Central memory CD4-positive, alpha-beta T cell (primary cell): ENCODE results near the gene COPS8.

Experiments
- DNase-seq: peaks from one replicate; pipeline ENCODE4 v3.0.0; 2022

The COPS8 gene

DNA sequence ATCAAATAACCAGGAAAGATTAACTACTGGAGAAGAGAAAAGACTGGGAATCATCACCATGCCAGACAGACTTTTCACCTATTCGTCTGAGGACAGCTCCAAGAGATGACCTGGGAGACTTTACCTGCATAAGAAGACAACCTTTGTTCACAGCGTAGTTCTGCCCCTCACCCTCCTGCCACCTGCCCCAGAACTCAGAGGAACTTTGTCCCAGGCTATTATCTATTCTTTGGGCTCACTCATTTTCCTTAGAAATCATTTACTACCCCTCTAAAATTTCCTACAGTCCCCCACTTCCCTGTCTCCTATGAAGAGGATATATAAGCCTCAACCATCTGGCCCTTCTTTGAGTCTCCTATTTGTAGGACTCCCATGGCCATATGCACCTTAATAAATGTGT, 19.3 kb upstream of the COPS8 start:
- no peak for DNase-seq

DNA sequence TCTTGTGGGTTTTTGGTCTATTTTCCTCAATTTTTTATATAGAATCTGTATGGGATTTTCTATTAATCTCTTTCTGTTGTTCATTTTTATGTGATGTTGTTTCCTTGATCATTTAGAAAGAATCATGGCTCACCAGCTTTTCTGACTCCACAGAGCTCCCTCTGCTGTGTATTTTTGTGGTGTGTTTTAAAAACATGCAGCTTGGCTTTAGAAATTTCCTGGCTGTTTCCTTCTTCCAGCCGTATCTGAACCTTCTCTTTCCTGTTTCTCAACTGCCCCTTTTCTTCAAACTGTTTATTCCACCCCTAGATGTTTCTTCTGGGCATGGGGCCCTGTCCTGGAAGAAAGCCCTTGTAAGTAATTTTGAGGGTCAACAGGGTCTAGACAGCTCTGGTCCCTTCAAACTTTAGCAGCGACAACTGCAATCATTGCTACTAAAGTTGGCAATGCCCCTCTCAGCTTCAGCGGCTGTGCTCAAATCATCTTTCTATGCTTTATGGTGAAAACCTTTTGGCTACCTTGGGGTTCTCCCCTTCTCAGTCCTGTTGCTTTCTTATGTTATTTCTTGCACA, 17.6 kb upstream of the COPS8 start:
- DNase-seq = no peak

DNA sequence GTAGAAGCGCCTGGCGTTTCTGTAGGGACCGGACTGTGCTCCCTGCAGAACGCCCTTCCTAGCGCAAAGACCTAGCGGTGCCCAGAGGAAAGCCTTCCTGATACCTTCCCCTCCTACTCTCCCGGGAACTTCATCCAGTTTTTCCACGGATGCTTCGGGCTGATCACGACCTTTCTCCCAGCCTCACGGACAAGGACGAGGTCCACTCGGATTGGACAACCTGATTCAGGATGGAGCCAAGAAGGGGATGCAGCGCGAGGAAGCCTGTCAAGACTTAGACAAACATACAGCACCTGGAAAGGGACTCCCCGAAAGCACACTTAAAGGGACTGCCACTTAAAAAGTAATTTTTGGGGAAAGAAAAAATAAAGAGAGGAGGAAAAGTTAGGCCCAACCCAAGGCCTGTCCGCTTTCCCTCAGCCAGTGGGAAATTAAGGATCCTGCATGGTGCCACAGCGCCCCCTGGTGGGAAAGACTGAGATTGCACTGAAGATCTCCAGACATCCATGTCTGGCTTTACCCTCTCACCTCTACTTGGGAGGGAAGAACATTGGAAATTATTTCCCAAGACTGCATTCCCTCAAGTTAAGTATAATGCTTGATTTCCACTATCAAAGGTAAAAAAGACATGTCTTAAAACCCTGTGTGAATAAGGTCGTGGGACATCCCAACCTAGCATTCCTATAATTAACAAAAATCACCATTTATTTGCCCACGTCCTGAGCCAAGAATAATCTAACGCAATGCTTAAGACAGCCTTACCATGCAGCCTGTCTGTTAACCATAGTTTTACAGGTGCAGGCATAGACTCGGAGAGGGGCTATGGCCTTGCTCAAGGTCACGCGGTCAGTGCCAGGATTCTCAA, 13.4 kb upstream of the COPS8 start:
- DNase-seq = peak; percentile 52

DNA sequence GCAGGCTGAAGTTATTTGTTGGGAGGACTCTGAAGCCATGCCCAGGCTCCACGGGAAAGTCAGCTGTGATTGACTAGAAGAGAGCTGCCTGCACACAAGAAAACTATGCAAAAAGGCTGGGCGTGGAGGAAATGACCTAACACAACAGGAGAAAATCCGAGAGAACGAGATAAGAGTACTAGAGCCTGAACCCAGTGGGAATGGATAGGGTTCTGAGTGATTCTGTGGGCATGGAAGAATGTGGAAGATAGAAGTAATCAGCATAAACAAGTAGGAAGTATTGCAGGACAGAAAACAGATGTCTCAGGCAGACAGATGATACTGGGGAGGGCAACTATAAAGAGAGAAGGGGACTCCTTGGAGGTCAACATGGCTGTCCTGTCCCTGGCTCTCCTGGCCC, 12.1 kb upstream of the COPS8 start:
- DNase-seq = no peak

DNA sequence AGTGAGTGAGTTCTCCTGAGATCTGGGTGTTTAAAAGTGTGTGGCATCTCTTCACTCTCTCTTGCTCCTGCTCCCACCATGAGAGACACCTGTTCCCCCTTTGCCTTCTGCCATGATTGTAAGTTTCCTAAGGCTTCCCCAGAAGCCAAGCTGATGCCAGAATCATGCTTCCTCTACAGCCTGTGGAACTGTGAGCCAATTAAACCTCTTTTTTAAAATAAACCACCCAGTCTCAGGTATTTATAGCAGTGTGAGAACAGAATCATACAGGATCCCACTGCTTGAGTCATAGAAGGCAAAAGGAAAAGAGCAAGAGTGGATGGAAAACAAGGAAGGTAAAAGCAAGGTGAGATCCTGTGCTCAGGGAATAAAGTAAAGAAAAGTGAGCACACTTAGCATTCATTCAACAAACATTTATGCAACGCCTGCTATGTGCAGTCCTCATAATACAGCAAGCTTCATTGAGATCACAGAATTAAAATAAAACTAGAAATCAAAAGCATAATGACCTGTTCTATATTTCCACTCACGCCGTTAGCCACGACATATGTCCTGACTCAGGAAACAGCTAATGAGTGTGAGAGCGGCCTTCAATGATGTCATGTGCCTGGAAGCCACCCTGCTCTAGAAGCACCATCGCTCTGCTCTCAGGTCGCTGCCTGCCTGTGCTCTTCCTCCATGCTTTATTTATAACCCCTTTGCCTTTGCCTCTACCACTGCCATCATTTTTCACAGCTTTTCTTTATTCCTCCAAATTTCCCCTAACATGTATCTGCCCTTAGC, 11.3 kb upstream of the COPS8 start:
- DNase-seq = no peak

DNA sequence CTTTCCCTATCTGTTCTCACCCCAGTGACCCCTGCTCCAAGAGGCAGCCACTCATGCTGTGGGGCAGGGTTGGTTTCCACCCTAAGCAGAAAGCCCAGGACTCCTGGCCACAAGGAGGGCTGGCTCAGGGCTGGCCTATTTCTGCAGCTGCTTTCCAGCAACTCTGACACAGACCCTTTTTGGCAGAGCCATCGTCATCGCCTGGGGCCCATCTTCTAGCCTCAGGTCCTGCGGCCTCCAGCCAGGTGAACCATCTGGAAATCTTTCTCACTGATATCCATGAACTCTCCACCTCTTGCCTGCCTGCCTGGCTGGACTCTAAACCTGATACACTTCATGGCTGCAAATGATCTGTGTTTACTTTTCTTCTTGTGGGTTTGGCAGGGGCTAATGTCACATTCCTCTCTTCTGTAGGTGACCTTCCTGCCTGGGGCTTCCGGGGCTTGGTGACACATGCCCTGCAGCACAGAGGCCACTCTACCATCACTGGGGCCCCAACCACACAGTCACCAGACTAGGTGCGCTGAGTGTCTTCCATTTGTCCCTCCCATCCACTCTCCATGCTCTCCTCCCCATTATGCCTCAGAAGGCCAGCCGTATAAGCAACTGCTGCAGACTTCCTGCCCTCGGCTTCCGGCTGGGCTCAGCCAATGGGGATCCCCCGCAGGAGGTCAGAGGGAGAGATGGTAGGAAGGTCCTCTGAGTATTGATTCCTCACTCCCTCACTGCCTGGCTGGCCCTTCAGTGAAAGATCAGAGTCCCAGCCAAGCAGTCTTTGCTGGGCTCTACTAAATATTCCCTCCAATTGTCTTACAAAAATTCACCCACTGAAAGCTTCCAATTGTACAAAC, 9.7 kb upstream of the COPS8 start:
- DNase-seq = no peak

DNA sequence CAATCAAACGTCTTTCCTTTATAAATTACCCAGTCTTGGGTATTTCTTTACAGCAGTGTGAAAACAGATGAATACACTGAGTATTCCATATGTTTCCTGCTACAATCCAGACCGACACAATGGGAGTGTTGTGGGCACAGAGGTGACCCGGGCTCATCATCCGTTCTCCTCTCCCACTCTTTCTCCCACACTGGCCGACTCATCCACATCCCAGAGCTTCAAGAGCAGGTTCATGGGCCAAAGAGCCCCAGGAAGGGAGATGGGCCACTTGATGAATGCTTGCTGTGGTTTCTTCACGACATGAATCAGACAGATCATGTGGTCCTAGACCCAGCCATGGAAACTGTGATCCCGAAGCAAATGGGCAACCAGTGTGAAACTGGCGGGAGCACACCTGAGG, 4.1 kb upstream of the COPS8 start:
- no peak for DNase-seq

DNA sequence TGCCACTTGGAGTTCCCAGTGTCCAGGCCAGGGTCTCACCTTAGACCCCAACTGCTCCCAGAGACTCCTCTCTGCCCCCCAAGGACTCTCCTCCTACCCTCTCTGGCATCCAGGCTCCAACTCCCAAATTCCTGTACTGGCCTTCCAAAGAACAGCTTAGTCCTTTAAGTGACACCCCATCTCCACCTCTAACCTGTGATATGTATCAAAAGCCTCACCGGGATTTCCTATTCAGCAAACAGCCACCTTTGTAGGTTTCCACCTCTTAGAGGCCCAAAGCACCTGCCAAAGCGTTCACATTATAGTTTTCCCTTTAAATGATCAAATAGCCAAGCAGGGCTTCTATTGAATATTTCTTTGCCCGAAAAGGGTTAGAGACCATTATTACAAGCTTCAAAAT, 2.7 kb upstream of the COPS8 start:
- no peak for DNase-seq

DNA sequence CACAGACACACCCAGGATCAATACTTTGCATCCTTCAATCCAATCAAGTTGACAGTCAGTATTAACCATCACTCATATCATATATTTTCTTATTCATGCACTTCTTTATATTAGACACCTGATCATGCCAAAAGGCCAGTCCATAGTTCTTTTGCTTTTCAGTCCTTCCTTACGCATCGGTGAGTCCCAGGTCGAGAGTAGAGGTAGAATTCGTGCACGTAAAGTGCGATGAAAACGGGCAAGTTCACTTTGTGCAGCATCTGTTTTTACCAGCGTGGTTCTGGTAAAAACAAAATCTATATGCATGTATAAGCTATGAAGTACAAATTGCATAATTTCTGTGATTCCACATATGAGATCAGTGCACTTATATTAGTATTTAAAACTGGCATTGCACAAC, 1.2 kb upstream of the COPS8 start:
- DNase-seq = no peak

DNA sequence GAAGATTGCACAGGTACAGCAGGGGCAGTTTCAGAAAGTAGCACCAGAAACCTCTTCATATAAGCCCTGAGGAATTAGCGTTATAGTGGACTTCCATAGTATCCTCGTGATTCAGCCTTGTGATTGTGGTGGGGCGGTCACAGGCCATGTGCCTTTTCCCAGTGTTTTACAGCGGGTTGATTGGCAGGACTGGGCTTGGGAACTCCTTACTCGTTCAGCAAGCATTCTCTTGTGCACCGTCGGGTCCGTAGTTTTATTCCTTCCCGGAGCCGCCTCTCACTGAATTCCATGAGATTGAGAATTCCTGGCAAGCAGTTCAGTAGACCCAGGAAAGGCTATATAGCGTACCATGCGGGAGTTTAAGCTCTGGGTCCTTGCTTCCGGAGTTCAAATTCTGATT, 5.2 kb downstream of the COPS8 start:
- DNase-seq = no peak

DNA sequence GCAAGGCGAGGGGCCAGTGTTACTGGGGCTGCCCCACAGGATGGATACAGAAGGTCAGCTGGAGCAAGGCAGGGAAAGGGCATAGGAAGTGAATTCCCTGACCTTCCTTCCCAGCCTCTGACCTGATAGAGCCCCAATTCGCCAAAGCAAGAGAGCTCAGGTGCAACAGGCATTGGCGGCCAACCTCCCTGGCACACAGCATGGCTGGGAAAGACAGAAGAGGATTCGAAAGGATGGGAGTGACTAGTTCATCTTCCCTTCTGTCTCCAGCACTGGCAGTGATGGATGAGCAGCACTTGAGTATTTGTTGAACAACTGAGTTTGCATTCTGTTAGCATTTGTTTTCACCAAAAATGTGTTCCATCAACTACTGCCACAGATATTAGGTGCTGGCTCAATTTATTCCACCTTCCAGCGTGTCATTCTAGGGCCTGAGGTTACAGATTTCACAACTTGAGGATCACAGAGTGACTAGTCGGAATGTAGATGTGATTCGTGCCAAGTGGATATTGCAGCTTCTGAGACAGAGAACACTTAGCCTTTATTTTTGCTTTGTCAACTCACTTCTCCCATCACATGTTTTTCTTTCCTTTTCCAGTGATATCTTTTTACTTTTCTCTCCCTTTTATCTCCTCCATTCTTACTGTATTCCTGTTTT, 6.2 kb downstream of the COPS8 start:
- no peak for DNase-seq

DNA sequence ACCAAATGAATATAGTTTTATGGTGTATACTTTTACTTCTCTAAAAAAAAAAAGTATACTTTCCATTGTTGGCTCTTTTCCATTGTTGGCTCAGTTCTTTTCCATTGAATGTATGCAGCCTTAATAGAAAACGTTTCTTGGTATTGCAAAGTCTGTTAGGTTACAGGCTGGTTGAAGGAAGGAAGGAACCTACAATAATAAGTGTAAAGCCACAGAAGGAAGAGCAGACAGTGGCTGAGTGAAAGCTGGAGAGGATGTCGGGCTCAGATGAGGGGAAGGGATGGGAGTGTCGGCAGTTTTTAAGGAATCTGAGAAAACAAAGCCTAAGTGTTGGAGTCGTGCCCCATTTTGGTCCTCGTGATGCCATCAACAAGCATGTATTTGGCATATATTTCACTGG, 6.8 kb downstream of the COPS8 start:
- DNase-seq = no peak

DNA sequence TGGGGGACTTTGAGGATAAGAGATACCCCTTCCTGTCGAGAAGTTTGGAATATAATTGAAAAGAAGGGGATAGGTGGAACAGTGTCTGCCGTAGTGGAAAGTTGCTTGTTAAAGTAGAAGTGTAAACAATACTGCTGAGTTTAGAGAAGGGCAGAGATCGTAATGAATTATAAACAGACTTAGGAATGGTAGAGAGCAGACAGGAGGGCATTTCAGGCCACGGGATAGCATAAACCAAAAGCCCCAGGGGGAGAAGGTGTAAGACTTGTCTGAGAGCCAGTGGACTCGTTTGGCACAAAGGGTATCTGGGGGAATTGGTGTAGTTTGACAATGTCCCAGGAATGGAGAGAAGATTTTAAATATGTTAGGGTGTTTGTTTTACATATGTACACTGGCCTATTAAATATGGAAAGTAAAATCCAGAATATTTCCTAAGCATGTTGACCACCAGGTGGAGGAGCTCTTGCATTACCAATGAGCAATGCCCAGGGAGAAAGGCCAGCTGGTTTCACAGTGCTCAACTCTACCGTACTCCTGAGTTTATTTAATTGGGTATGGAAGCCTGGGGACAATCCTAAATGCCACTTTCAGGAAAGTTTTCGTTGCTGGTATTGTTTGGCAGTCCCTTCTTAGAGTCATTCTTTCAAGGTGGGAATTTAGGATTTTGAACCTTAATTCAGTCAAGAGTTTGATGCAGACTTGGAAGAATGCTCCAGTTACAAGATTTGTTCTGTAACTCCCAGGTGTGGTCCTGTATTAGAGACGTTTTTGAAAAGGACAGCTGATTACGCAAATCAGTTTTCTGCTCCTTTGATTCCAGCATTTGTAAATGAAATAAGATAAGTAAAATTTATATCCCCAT, 7.5 kb downstream of the COPS8 start:
- no peak for DNase-seq

DNA sequence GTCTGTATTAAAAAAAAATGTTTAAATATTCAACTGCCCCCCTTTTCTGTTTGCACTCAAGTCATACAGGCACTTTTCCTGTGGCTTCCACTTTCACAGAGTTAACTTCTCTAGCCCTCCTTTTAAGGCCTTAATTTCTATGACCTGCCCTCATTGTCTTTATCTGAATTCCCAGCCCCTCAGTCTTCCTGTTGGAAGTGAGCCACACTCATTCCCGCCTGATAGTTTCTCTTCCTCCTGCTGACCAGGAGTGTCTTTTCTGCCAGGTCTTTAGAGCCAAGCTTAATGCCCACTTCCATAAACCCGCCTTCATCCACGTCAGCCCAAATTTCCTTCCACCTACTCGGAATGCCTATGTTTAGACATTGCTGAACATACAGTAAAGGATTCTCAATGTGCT, 10.5 kb downstream of the COPS8 start:
- no peak for DNase-seq

DNA sequence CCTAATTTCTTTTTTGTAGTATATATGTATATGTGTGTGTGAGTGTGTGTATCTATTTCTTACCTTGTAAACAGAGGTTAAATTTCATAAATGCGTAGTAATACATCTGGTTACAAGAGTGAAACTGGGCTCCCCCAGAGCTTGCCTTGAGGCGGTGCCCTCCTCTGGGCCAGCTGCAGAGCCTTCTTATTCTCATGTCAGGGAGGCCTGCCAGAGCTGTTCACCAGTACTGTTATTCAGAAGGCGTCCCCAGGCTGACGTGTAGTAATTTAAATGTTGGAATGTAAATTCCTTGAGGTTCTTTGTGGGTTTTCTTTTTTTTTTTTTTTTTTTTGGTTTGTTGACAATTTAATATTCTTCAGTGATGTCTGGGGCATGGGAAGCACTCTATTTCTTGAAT, 11.2 kb downstream of the COPS8 start:
- no peak for DNase-seq

DNA sequence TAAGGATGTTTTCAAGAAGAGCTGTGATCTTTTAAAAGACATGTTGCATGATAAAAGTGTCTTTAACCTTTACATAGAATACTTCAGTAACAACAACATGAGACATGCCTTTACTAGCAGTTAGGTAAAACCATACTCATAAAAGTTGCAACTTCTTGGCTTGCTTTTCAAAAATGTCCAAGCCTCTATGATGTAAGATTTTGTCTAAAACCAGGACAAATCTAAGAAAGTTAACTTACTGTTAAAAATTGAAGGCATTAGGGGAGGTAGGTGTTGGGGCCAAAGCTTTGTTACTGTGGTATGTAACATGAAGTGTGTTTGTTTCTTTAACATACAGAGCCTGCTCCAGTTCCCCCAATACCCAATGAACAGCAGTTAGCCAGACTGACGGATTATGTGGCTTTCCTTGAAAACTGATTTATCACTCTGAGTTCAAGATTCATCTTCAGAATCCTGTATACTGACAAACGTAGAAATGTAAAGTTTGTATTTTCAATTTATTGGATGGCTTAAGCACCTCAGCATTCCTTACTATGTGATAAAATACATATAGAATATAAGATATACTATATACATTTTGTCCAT, 11.7 kb downstream of the COPS8 start:
- DNase-seq = no peak

DNA sequence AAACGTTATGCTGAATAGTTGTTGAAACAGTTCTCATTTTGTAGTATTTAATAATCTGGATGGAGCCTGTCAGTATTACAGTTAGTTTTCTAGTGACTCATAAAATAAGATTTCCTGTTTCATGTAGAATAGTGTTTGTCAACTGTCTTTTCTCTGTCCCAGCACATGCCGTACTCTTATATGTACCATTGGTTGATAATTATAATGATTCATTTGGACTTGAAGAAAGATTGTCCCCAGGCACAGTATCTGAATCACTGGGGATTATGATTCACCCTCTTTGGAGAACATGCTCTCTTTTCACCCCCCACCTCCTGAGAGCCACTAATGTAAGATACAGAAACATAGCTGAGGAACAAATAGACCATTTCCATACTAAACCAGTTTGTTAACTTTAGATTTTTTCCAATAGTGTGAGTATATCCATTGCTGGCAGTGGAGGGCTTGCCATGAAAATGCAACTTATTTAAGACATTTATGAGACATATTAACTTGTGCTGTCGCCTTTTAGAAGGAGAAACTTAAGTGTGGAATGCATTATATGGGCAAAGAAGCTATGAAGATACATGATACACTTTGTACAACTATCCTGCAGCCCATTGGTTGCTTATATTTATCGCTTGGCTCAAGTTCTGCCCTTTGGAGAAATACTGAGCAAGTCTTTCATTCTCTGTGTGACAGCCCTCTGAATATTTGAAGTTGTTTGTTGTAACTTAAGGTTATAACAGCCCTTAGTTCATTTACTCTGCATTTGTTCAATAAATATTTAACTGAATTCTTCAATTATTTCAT, 12.4 kb downstream of the COPS8 start:
- no peak for DNase-seq

DNA sequence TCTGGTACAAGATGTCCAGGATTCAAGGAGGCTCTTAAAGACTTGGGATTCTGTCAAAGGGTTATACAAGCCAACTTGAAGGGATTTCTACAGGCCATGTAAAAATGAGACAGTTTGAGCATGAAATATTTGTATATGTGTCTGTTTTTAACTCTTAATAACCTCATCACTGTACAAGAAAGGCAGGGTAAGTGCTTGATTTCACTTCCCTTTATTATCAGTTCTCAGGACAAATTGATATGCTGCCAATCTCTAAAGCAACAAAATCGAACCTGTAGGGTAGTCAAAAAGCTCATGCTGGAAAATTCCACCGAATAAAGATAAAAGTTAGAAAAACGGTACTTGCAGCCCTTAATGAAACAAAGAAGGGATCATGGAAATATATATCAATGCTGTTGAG, 14.1 kb downstream of the COPS8 start:
- DNase-seq = no peak

DNA sequence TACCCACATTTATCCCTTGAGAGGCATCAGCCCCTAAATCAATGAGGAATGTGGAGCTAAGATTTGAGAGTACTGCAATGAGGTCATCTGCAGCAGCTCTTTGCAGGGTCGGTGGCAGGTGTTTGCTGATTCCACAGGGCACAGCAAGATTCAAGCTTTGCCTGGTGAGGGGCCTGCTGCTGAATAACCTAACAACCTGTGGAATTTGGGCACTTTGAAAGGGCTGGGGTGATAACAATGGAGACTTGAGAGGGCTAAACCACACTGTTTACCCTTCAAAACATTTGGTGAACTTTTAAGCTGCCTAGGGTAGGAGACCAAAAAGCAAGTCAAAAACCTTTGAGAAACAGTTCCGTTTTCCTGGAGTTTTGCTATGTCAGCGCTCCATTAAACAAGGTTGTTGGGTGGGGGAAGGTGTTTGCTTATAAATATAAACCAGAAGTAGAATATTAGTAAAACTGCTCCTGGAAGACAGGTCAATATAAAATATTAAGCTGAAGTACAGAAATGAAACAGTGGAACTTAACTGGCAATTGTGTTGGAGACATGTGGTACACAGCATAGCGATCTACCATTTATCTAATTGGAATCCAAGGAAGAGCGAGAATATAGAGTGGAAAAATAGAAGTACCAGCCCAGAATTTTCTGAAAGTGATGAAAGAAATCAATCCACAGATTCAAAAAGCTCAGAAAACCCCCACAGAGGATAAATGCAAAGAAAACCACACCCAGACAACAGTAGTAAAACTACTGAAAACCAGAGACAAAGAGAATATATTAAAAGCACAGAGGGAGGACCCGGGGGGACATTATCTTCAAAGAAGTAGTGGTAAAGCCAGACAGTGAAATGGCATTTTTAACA, 15.7 kb downstream of the COPS8 start:
- no peak for DNase-seq
